Right lobe of liver (tissue), 4 donors: ENCODE results near the gene EPHB1.

ENCODE experiments used
- CTCF ChIP-seq, 4 donors: fragments of 200-600 bp in 3 of 4; fragments of 450-650 bp in 1 of 4; IDR thresholded peaks; one replicate each; pipeline versions ENCODE4 v1.5.1 to v1.8.0; 2016 to 2022; ENCODE audit warnings: antibody characterized with exemption in 4 of 4, mild to moderate bottlenecking in 2 of 4
- POLR2A ChIP-seq: fragments of 450-650 bp; IDR thresholded peaks from one replicate; pipeline ENCODE4 v1.6.1; 2017; ENCODE audit warnings: antibody characterized with exemption, mild to moderate bottlenecking
- donor health status: DM: no; HTN: no; CAD: no.
- donor health status: DM: no; HTN: no; CAD: no.
- donor health status: DM: no; HTN: yes; CAD: no.

GRCh38 chr3:134938029-134938525 is 143.0 kb downstream of the EPHB1 start:
- TF ChIP-seq CTCF (IDR thresholded peaks at IDR 0.05) (no peak), POLR2A (no peak)
